PC-9 (cell line): Measurements from ENCODE around the gene CX3CR1. TPM values are rescaled to one million over a fixed set of nuclear protein-coding genes. Genes with fewer than 3 reads are reported as not detected.

Experiments used
- BruUV-seq: library from RNA; stranded (reverse); fragments of 400-500 nt; replicated peaks from 2 replicates; lab custom pipeline; 2021; lab: Mats Ljungman, UMichigan
- CTCF ChIA-PET: fragments of 300-600 bp; sonication (Branson Sonifier 250); formaldehyde crosslinking; loops from one replicate; lab custom pipeline; 2022; ENCODE audit warnings: antibody characterized with exemption; lab: Charles Lee
- POLR2A ChIA-PET: fragments of 300-600 bp; sonication (Branson Sonifier 250); formaldehyde crosslinking; loops from one replicate; lab custom pipeline; 2022; ENCODE audit warnings: antibody characterized with exemption; ENCODE audit not compliant: unreplicated experiment; lab: Charles Lee
- DNase-seq, 2 experiments: peaks; one replicate each; pipeline versions ENCODE4 v3.0.0 to v3.0.0-alpha.2; 2015 to 2022; ENCODE audit warnings: mixed read lengths in 1 of 2
- H2AFZ ChIP-seq: fragments of 200-600 bp; sonication (generic); 2 replicates; pipeline ENCODE4 v1.8.1; 2017; ENCODE audit warnings: antibody characterized with exemption
- H3F3A ChIP-seq: fragments of 200-600 bp; sonication (generic); 2 replicates; pipeline ENCODE4 v1.8.1; 2017; ENCODE audit warnings: antibody characterized with exemption, mild to moderate bottlenecking, low read depth; ENCODE audit not compliant: insufficient read depth
- H3K27ac ChIP-seq: fragments of 200-600 bp; sonication (generic); 2 replicates; pipeline ENCODE4 v1.6.1; 2016; ENCODE audit warnings: mixed run types
- H3K27me3 ChIP-seq: fragments of 200-600 bp; sonication (generic); 2 replicates; pipeline ENCODE4 v1.6.1; 2016; ENCODE audit warnings: low read depth, mixed run types; ENCODE audit not compliant: insufficient read depth
- H3K36me3 ChIP-seq: fragments of 200-600 bp; sonication (generic); 2 replicates; pipeline ENCODE4 v1.6.1; 2016; ENCODE audit warnings: low read depth, mixed run types
- H3K4me1 ChIP-seq: fragments of 200-600 bp; sonication (generic); replicated peaks from 2 replicates; pipeline ENCODE4 v1.6.1; 2016; ENCODE audit warnings: mixed run types; ENCODE audit not compliant: insufficient read depth
- H3K4me2 ChIP-seq: fragments of 200-600 bp; sonication (generic); 2 replicates; pipeline ENCODE4 v1.6.1; 2017; ENCODE audit warnings: mixed run types
- H3K4me3 ChIP-seq: fragments of 200-600 bp; sonication (generic); 2 replicates; pipeline ENCODE4 v1.6.1; 2016; ENCODE audit warnings: mixed run types
- H3K79me2 ChIP-seq: fragments of 200-600 bp; sonication (generic); 2 replicates; pipeline ENCODE4 v1.6.1; 2017; ENCODE audit warnings: low read depth, mixed run types
- H3K9me2 ChIP-seq: fragments of 200-600 bp; sonication (generic); 2 replicates; pipeline ENCODE4 v1.8.1; 2017; ENCODE audit warnings: mild to moderate bottlenecking; ENCODE audit not compliant: insufficient read depth
- H3K9me3 ChIP-seq: fragments of 200-600 bp; sonication (generic); 2 replicates; pipeline ENCODE4 v1.8.1; 2016; ENCODE audit warnings: low read depth; ENCODE audit not compliant: insufficient read depth
- H4K20me1 ChIP-seq: fragments of 200-600 bp; sonication (generic); 2 replicates; pipeline ENCODE4 v1.8.1; 2017; ENCODE audit not compliant: insufficient read depth
- EZH2 ChIP-seq: fragments of 200-600 bp; sonication (generic); IDR thresholded peaks from 2 replicates; pipeline ENCODE4 v1.8.0; 2017; ENCODE audit warnings: antibody characterized with exemption, low read depth
- intact Hi-C: fragments of 100-400 bp; cut with micrococcal nuclease; formaldehyde crosslinking; loops from one replicate; pipeline ENCODE4 v1.10.0; 2022; ENCODE audit not compliant: unreplicated experiment
- total RNA-seq: library from RNA; stranded (reverse); gene quantifications from 2 replicates; pipeline ENCODE4 v1.2.3, GENCODE V29; 2021
- TF ChIP-seq, protein P1 (sequence below): fragments of 200-600 bp; sonication (generic); conservative IDR thresholded peaks from 2 replicates; pipeline ENCODE4 v1.6.1; 2017; ENCODE audit warnings: mixed run types, antibody characterized with exemption, mild to moderate bottlenecking, moderate library complexity

Gene CX3CR1
- total RNA-seq, 1 experiment from 2014 or later = not detected

DNA sequence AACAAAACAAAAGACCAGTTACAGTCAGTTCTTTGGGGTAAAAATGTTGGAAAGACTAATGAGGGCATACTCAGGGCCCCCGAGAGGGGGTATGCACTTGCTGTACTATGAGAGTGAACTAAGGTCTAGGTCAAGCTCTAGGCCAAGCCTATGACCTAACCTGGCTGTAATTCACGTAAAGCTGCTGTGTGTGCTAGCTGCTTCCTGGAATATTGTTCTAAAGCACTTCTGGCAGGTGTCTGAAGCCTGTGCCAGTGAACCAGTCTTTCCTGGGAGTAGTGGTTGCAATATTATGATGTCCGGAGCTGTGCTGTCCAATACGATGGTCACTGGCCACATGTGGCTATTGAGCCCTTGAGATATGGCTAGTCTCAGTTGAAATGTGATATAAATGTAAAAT, 13.1 kb upstream of the CX3CR1 start:
- H3K4me2 ChIP-seq = no peak overlapping the region
- H3K4me3 ChIP-seq = no peak overlapping the region
- H3K36me3 ChIP-seq = no peaks in the 10 kb centered on the region
- no peaks in the 10 kb centered on the region for H3K79me2 ChIP-seq
- POLR2A ChIA-PET = no interaction called here
- DNase-seq = no peak
- no peaks in the 10 kb centered on the region for H3K27me3 ChIP-seq
- H3K27ac ChIP-seq = no peak overlapping the region
- H4K20me1 ChIP-seq = no peaks in the 10 kb centered on the region
- BruUV-seq = no TSS peak
- no peaks in the 10 kb centered on the region for H3K4me1 ChIP-seq
- CTCF ChIA-PET = no interaction called here
- no peak overlapping the region for H2AFZ ChIP-seq
- no peaks in the 10 kb centered on the region for H3K9me2 ChIP-seq
- TF ChIP-seq, protein P1, sequence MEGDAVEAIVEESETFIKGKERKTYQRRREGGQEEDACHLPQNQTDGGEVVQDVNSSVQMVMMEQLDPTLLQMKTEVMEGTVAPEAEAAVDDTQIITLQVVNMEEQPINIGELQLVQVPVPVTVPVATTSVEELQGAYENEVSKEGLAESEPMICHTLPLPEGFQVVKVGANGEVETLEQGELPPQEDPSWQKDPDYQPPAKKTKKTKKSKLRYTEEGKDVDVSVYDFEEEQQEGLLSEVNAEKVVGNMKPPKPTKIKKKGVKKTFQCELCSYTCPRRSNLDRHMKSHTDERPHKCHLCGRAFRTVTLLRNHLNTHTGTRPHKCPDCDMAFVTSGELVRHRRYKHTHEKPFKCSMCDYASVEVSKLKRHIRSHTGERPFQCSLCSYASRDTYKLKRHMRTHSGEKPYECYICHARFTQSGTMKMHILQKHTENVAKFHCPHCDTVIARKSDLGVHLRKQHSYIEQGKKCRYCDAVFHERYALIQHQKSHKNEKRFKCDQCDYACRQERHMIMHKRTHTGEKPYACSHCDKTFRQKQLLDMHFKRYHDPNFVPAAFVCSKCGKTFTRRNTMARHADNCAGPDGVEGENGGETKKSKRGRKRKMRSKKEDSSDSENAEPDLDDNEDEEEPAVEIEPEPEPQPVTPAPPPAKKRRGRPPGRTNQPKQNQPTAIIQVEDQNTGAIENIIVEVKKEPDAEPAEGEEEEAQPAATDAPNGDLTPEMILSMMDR = no peak
- TF ChIP-seq EZH2 = no peak
- no peaks in the 10 kb centered on the region for H3K9me3 ChIP-seq
- H3F3A ChIP-seq = no peaks in the 10 kb centered on the region
- intact Hi-C loops = no loop called here

DNA sequence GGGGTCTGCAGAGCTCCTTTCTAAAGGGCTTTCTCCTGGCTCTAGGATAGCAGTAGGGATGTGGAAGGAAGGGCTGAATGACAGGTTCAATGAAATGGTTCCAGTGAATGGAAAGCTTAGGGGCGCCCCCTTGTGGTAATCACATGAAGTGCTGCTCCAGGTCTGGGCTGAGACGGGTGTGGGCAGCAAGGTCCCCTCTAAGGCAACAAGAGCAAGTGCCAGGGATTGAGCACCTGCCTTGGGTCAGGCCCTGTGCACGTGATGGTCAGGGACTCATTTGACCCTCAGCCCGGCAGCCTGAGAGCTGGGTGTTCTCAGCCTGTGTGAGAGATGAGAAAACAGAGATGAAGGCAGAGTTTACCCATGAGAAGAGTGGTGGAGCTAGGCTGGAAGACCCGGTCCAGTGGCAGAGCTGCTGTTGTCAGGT, 12.1 kb upstream of the CX3CR1 start:
- Histone ChIP-seq H3K4me2 (no peak overlapping the region), H2AFZ (no peak overlapping the region), H3K36me3 (no peaks in the 10 kb centered on the region), H3K27ac (no peak overlapping the region), H3K9me2 (no peaks in the 10 kb centered on the region), H3K79me2 (no peaks in the 10 kb centered on the region), H3K4me1 (peaks cover 4% of the 10 kb centered on the region; the same call in 1 of the 2 replicates), H3K4me3 (no peak overlapping the region), H3K9me3 (no peaks in the 10 kb centered on the region), H3K27me3 (no peaks in the 10 kb centered on the region), H3F3A (no peaks in the 10 kb centered on the region), H4K20me1 (no peaks in the 10 kb centered on the region)
- CTCF ChIA-PET = interaction anchor here (0.6 to 0.9 kb wide), 2 partner anchors 77 to 292 kb away, joined by 3 read pairs; no protein-coding TSS in a partner anchor
- TF ChIP-seq, protein P1 = peak; percentile 90
- no peak for TF ChIP-seq EZH2
- BruUV-seq = no TSS peak
- intact Hi-C loops = no loop called here
- peak in 1 of 2 experiments; percentile 71 for DNase-seq
- POLR2A ChIA-PET = no interaction called here

DNA sequence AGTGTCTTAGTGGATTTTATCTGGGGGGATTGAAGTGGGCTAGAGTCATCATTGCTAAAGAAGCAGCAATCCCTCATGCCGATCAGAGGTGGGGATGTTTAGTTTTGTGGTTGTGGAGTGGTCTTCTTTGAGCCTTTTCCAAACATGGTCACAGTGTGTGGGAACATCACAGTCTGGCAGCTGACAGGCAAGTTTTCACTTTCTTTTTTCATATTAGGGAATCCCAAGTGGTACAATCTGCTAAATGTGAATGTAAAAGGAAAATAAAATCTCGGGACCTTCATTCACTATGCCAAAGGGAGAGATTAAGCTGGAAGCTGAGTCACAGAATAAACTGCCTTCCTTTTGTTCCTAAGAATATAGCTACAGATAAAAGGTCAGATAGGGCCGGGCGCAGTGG, 10.4 kb upstream of the CX3CR1 start:
- Histone ChIP-seq H4K20me1 (no peaks in the 10 kb centered on the region), H3K9me3 (no peaks in the 10 kb centered on the region), H3K79me2 (no peaks in the 10 kb centered on the region), H3K4me2 (no peak overlapping the region), H3K4me3 (no peak overlapping the region), H3K4me1 (peaks cover 4% of the 10 kb centered on the region; the same call in 1 of the 2 replicates), H3K27ac (no peak overlapping the region), H3K27me3 (no peaks in the 10 kb centered on the region), H2AFZ (no peak overlapping the region), H3F3A (no peaks in the 10 kb centered on the region), H3K36me3 (no peaks in the 10 kb centered on the region), H3K9me2 (no peaks in the 10 kb centered on the region)
- intact Hi-C loops = no loop called here
- DNase-seq = no peak
- TF ChIP-seq, protein P1 = no peak
- no peak for TF ChIP-seq EZH2
- BruUV-seq = no TSS peak
- ChIA-PET POLR2A (no interaction called here), CTCF (no interaction called here)
